Memory B cell (primary cell): Measurements from ENCODE around the gene PLPP4.

ENCODE experiments used
- ATAC-seq: fragments of 150-1000 bp; cut with Tn5 transposase; 2 replicates; pipeline ENCODE4 v1.10.0; 2021; ENCODE audit warnings: low read depth, mild to moderate bottlenecking, moderate library complexity
- DNase-seq, 2 donors: peaks; one replicate each; pipeline ENCODE4 v3.0.0; 2022; ENCODE audit warnings: low spot score in 2 of 2
- H3K27ac Mint-ChIP-seq: one replicate; pipeline ENCODE4 v1.8.0; 2022; ENCODE audit warnings: mild to moderate bottlenecking, moderate library complexity, mixed read lengths
- H3K27me3 Mint-ChIP-seq: one replicate; pipeline ENCODE4 v1.8.0; 2022; ENCODE audit warnings: mixed read lengths
- H3K36me3 Mint-ChIP-seq: one replicate; pipeline ENCODE4 v1.8.0; 2022; ENCODE audit warnings: mild to moderate bottlenecking, mixed read lengths
- H3K4me1 Mint-ChIP-seq: one replicate; pipeline ENCODE4 v1.8.0; 2022; ENCODE audit warnings: mixed read lengths
- H3K4me3 Mint-ChIP-seq: one replicate; pipeline ENCODE4 v1.8.0; 2022; ENCODE audit warnings: mild to moderate bottlenecking, moderate library complexity, mixed read lengths
- H3K9me3 Mint-ChIP-seq: one replicate; pipeline ENCODE4 v1.8.0; 2022; ENCODE audit warnings: mixed read lengths

The PLPP4 gene

GRCh38 chr10:120456626-120457430 lies at the start of gene PLPP4:
TSS of gene PLPP4 (plus strand) at chr10:120457227. CDS start at chr10:120457306, 79 bp downstream.
- ATAC-seq (no peak), DNase-seq (no peak)
- no peaks in the 10 kb centered on the region for H3K36me3 Mint-ChIP-seq

GRCh38 chr10:120409816-120410215 lies 47.2 kb upstream of the PLPP4 start:
- no peak overlapping the region for H3K4me3 Mint-ChIP-seq
- peaks cover 5% of the 10 kb centered on the region for H3K27me3 Mint-ChIP-seq
- ATAC-seq (no peak), DNase-seq (no peak)
- H3K36me3 Mint-ChIP-seq, result peaks cover 2% of the 10 kb centered on the region
- no peak overlapping the region for H3K27ac Mint-ChIP-seq
- peaks cover 3% of the 10 kb centered on the region for H3K9me3 Mint-ChIP-seq
- no peaks in the 10 kb centered on the region for H3K4me1 Mint-ChIP-seq

More at GRCh38 chr10:120456626-120457430, at the start of gene PLPP4:
- no peak within 1 kb of the TSS for H3K27ac Mint-ChIP-seq
- H3K9me3 Mint-ChIP-seq, result no peaks in the 10 kb centered on the region
- peaks cover 11% of the 10 kb centered on the region for H3K27me3 Mint-ChIP-seq
- peaks cover 2% of the 10 kb centered on the region for H3K4me1 Mint-ChIP-seq
- peak within 1 kb of the TSS; percentile 71 for H3K4me3 Mint-ChIP-seq

GRCh38 chr10:120414946-120415345 lies 42.1 kb upstream of the PLPP4 start:
- Mint-ChIP-seq H3K4me1 (no peaks in the 10 kb centered on the region), H3K36me3 (peaks cover 2% of the 10 kb centered on the region), H3K27me3 (peaks cover 5% of the 10 kb centered on the region), H3K9me3 (peaks cover 5% of the 10 kb centered on the region), H3K4me3 (no peak overlapping the region), H3K27ac (no peak overlapping the region)
- ATAC-seq (no peak), DNase-seq (no peak)

- DNase-seq (no peak), ATAC-seq (no peak)
- Mint-ChIP-seq H3K4me1 (no peaks in the 10 kb centered on the region), H3K9me3 (peaks cover 5% of the 10 kb centered on the region), H3K36me3 (peaks cover 2% of the 10 kb centered on the region), H3K27ac (no peak overlapping the region), H3K27me3 (peaks cover 5% of the 10 kb centered on the region), H3K4me3 (no peak overlapping the region)
Measured at GRCh38 chr10:120415709-120416330, 41.2 kb upstream of the PLPP4 start.

- H3K4me1 Mint-ChIP-seq, result no peaks in the 10 kb centered on the region
- no peaks in the 10 kb centered on the region for H3K9me3 Mint-ChIP-seq
- peaks cover 6% of the 10 kb centered on the region for H3K27me3 Mint-ChIP-seq
- H3K27ac Mint-ChIP-seq, result no peak overlapping the region
- no peak overlapping the region for H3K4me3 Mint-ChIP-seq
- ATAC-seq (no peak), DNase-seq (no peak)
- no peaks in the 10 kb centered on the region for H3K36me3 Mint-ChIP-seq
Measured at GRCh38 chr10:120420421-120420820, 36.6 kb upstream of the PLPP4 start.

- Mint-ChIP-seq H3K36me3 (no peaks in the 10 kb centered on the region), H3K27ac (no peak overlapping the region), H3K4me3 (no peak overlapping the region), H3K9me3 (no peaks in the 10 kb centered on the region), H3K4me1 (no peaks in the 10 kb centered on the region), H3K27me3 (peaks cover 6% of the 10 kb centered on the region)
- ATAC-seq, result no peak
- no peak for DNase-seq
Measured at GRCh38 chr10:120421250-120421649, 35.8 kb upstream of the PLPP4 start.

GRCh38 chr10:120422457-120422856 lies 34.6 kb upstream of the PLPP4 start:
- Mint-ChIP-seq H3K4me3 (no peak overlapping the region), H3K9me3 (no peaks in the 10 kb centered on the region), H3K4me1 (no peaks in the 10 kb centered on the region), H3K36me3 (no peaks in the 10 kb centered on the region), H3K27ac (no peak overlapping the region), H3K27me3 (peaks cover 6% of the 10 kb centered on the region)
- DNase-seq (no peak), ATAC-seq (no peak)

- no peak overlapping the region for H3K4me3 Mint-ChIP-seq
- ATAC-seq (peak; percentile 41), DNase-seq (peak in 1 of 2 donors; percentile 1)
- H3K36me3 Mint-ChIP-seq, result no peaks in the 10 kb centered on the region
- H3K27ac Mint-ChIP-seq, result no peak overlapping the region
- H3K4me1 Mint-ChIP-seq, result no peaks in the 10 kb centered on the region
- H3K9me3 Mint-ChIP-seq, result no peaks in the 10 kb centered on the region
- peaks cover 6% of the 10 kb centered on the region for H3K27me3 Mint-ChIP-seq
Measured at GRCh38 chr10:120423431-120424197, 33.4 kb upstream of the PLPP4 start.

- no peak overlapping the region for H3K4me3 Mint-ChIP-seq
Measured at GRCh38 chr10:120424198-120424464, 32.9 kb upstream of the PLPP4 start.

GRCh38 chr10:120426306-120426705 lies 30.7 kb upstream of the PLPP4 start:
- H3K4me1 Mint-ChIP-seq, result no peaks in the 10 kb centered on the region
- no peak overlapping the region for H3K27ac Mint-ChIP-seq
- no peak overlapping the region for H3K4me3 Mint-ChIP-seq
- H3K9me3 Mint-ChIP-seq, result no peaks in the 10 kb centered on the region
- ATAC-seq (no peak), DNase-seq (no peak)
- no peaks in the 10 kb centered on the region for H3K36me3 Mint-ChIP-seq
- H3K27me3 Mint-ChIP-seq, result peaks cover 10% of the 10 kb centered on the region

More at GRCh38 chr10:120424198-120424464, 32.9 kb upstream of the PLPP4 start:
- Mint-ChIP-seq H3K27ac (no peak overlapping the region), H3K27me3 (peaks cover 6% of the 10 kb centered on the region), H3K4me1 (no peaks in the 10 kb centered on the region), H3K36me3 (no peaks in the 10 kb centered on the region), H3K9me3 (no peaks in the 10 kb centered on the region)
- ATAC-seq, result no peak
- no peak for DNase-seq

GRCh38 chr10:120428754-120429153 lies 28.3 kb upstream of the PLPP4 start:
- Mint-ChIP-seq H3K27ac (no peak overlapping the region), H3K4me1 (no peaks in the 10 kb centered on the region), H3K27me3 (peaks cover 15% of the 10 kb centered on the region), H3K4me3 (no peak overlapping the region), H3K36me3 (no peaks in the 10 kb centered on the region), H3K9me3 (no peaks in the 10 kb centered on the region)
- DNase-seq (no peak), ATAC-seq (no peak)

GRCh38 chr10:120429395-120429794 lies 27.6 kb upstream of the PLPP4 start:
- Mint-ChIP-seq H3K36me3 (no peaks in the 10 kb centered on the region), H3K27ac (no peak overlapping the region), H3K27me3 (peaks cover 12% of the 10 kb centered on the region), H3K4me1 (no peaks in the 10 kb centered on the region), H3K4me3 (no peak overlapping the region), H3K9me3 (no peaks in the 10 kb centered on the region)
- DNase-seq, result no peak
- ATAC-seq, result no peak

GRCh38 chr10:120431251-120431651 lies 25.8 kb upstream of the PLPP4 start:
- Mint-ChIP-seq H3K27ac (no peak overlapping the region), H3K9me3 (no peaks in the 10 kb centered on the region), H3K36me3 (no peaks in the 10 kb centered on the region), H3K4me1 (no peaks in the 10 kb centered on the region), H3K4me3 (no peak overlapping the region), H3K27me3 (peaks cover 10% of the 10 kb centered on the region)
- ATAC-seq (no peak), DNase-seq (no peak)

GRCh38 chr10:120432209-120432608 lies 24.8 kb upstream of the PLPP4 start:
- H3K4me1 Mint-ChIP-seq, result no peaks in the 10 kb centered on the region
- no peak overlapping the region for H3K27ac Mint-ChIP-seq
- H3K36me3 Mint-ChIP-seq, result no peaks in the 10 kb centered on the region
- H3K9me3 Mint-ChIP-seq, result no peaks in the 10 kb centered on the region
- H3K27me3 Mint-ChIP-seq, result peaks cover 10% of the 10 kb centered on the region
- no peak for ATAC-seq
- no peak for DNase-seq
- H3K4me3 Mint-ChIP-seq, result no peak overlapping the region
